GM23338 (cell line): ENCODE data around the gene PHOSPHO1. TPM values are rescaled to one million over a fixed set of nuclear protein-coding genes. Genes with fewer than 3 reads are reported as not detected.

Source experiments
- ATAC-seq: fragments of 200-7000 bp; cut with Tn5 transposase; 3 replicates; pipeline ENCODE4 v1.9.1; 2020
- DNase-seq: peaks from one replicate; pipeline ENCODE4 v3.0.0-alpha.2; 2015; ENCODE audit warnings: low spot score
- H2AFZ ChIP-seq: fragments of 200-600 bp; sonication (generic); 2 replicates; pipeline ENCODE4 v1.8.0; 2016; ENCODE audit warnings: antibody characterized with exemption, mild to moderate bottlenecking, moderate library complexity
- H3F3A ChIP-seq: fragments of 200-600 bp; sonication (generic); replicated peaks from 2 replicates; pipeline ENCODE4 v1.8.0; 2017; ENCODE audit warnings: antibody characterized with exemption, mixed run types, low read depth
- H3K27ac ChIP-seq: fragments of 200-600 bp; sonication (generic); 2 replicates; pipeline ENCODE4 v1.6.1; 2016; ENCODE audit warnings: low read depth
- H3K27me3 ChIP-seq: fragments of 200-600 bp; sonication (generic); 2 replicates; pipeline ENCODE4 v1.8.0; 2016; ENCODE audit warnings: mild to moderate bottlenecking, mixed run types, moderate library complexity; ENCODE audit not compliant: insufficient read depth
- H3K36me3 ChIP-seq: fragments of 200-600 bp; sonication (generic); 2 replicates; pipeline ENCODE4 v1.8.0; 2016; ENCODE audit warnings: mild to moderate bottlenecking; ENCODE audit not compliant: insufficient read depth
- H3K4me1 ChIP-seq: fragments of 200-600 bp; sonication (generic); 2 replicates; pipeline ENCODE4 v1.8.0; 2016; ENCODE audit warnings: mild to moderate bottlenecking, moderate library complexity; ENCODE audit not compliant: insufficient read depth
- H3K4me2 ChIP-seq: fragments of 200-600 bp; sonication (generic); 2 replicates; pipeline ENCODE4 v1.7.1; 2017; ENCODE audit warnings: mixed run types
- H3K4me3 ChIP-seq: fragments of 200-600 bp; sonication (generic); 2 replicates; pipeline ENCODE4 v1.6.1; 2016; ENCODE audit warnings: mixed run types
- H3K79me2 ChIP-seq: fragments of 200-600 bp; sonication (generic); replicated peaks from 2 replicates; pipeline ENCODE4 v1.8.0; 2017; ENCODE audit warnings: mild to moderate bottlenecking; ENCODE audit not compliant: insufficient read depth
- H3K9me2 ChIP-seq: fragments of 200-600 bp; sonication (generic); 2 replicates; pipeline ENCODE4 v1.8.0; 2017; ENCODE audit not compliant: insufficient read depth
- H4K20me1 ChIP-seq: fragments of 200-600 bp; sonication (generic); replicated peaks from 2 replicates; pipeline ENCODE4 v1.8.0; 2017; ENCODE audit warnings: mild to moderate bottlenecking; ENCODE audit not compliant: insufficient read depth
- H3K27ac Mint-ChIP-seq: 2 replicates; pipeline ENCODE4 v1.8.0; 2020; ENCODE audit warnings: inconsistent platforms, mild to moderate bottlenecking, moderate library complexity, mixed read lengths
- H3K27me3 Mint-ChIP-seq: 3 replicates; pipeline ENCODE4 v1.8.0; 2022; ENCODE audit warnings: low read depth, mild to moderate bottlenecking, moderate library complexity, mixed read lengths, inconsistent platforms; ENCODE audit not compliant: insufficient read depth, poor library complexity
- H3K36me3 Mint-ChIP-seq: 3 replicates; pipeline ENCODE4 v1.8.0; 2021; ENCODE audit warnings: low read depth, mild to moderate bottlenecking, inconsistent platforms, moderate library complexity, mixed read lengths
- H3K4me1 Mint-ChIP-seq: 3 replicates; pipeline ENCODE4 v1.8.0; 2020; ENCODE audit warnings: mild to moderate bottlenecking, inconsistent platforms, mixed read lengths
- H3K4me3 Mint-ChIP-seq: 3 replicates; pipeline ENCODE4 v1.8.0; 2021; ENCODE audit warnings: moderate library complexity, mild to moderate bottlenecking, inconsistent platforms, mixed read lengths
- H3K9me3 Mint-ChIP-seq: 3 replicates; pipeline ENCODE4 v1.8.0; 2020; ENCODE audit warnings: moderate library complexity, mild to moderate bottlenecking, inconsistent platforms, mixed read lengths
- EZH2 ChIP-seq: fragments of 200-600 bp; sonication (generic); IDR thresholded peaks from one replicate; pipeline ENCODE4 v1.8.0; 2017; ENCODE audit warnings: antibody characterized with exemption, mild to moderate bottlenecking, low read depth; ENCODE audit not compliant: unreplicated experiment
- JUNB ChIP-seq: IDR thresholded peaks from one replicate; pipeline ENCODE4 v1.6.1; 2016; ENCODE audit warnings: antibody characterized with exemption; ENCODE audit not compliant: unreplicated experiment
- NANOG ChIP-seq: IDR thresholded peaks from 2 replicates; pipeline ENCODE4 v1.6.1; 2016; ENCODE audit warnings: antibody characterized with exemption, borderline replicate concordance
- POLR2AphosphoS5 ChIP-seq: IDR thresholded peaks from 2 replicates; pipeline ENCODE4 v1.6.1; 2016; ENCODE audit warnings: antibody characterized with exemption, low read depth
- STAT1 ChIP-seq: IDR thresholded peaks from one replicate; pipeline ENCODE4 v1.6.1; 2016; ENCODE audit warnings: antibody characterized with exemption; ENCODE audit not compliant: unreplicated experiment
- ZNF114 ChIP-seq: fragments of 250-450 bp; sonication (Bioruptor Pico); IDR thresholded peaks from 2 replicates; pipeline ENCODE4 v1.5.0; 2020; ENCODE audit warnings: mild to moderate bottlenecking, moderate library complexity
- ZNF331 ChIP-seq: fragments of 250-450 bp; sonication (Bioruptor Pico); IDR thresholded peaks from 2 replicates; pipeline ENCODE4 v1.5.0; 2020; ENCODE audit warnings: low read depth, mild to moderate bottlenecking, moderate library complexity
- polyA plus RNA-seq: library from polyadenylated mRNA; unstranded; fragments of >200 nt; fragmentation: Nextera tagmentation; extraction: Ambion mirVana; gene quantifications from 2 replicates; pipeline ENCODE4 v1.2.1, GENCODE V29; 2016
- total RNA-seq: library from RNA; depleted of rRNA; stranded (reverse); fragments of >200 nt; shearing (Covaris generic); gene quantifications from 2 replicates; pipeline ENCODE4 v1.2.3, GENCODE V29; 2014
- TF ChIP-seq, protein P1 (sequence below): fragments of 250-450 bp; sonication (Bioruptor Pico); IDR thresholded peaks from 2 replicates; pipeline ENCODE4 v1.5.0; 2020; ENCODE audit warnings: mild to moderate bottlenecking, moderate library complexity
- TF ChIP-seq, protein P2 (sequence below), 2 experiments: fragments of 200-600 bp in 1 of 2; sonication (generic) in 1 of 2; conservative IDR thresholded peaks; 2 replicates each; pipeline versions ENCODE4 v1.5.1 to v1.6.1; 2016 to 2017; ENCODE audit warnings: antibody characterized with exemption in 2 of 2, low read depth in 2 of 2, mild to moderate bottlenecking in 2 of 2, moderate library complexity in 1 of 2

Gene PHOSPHO1
- total and polyA plus RNA-seq, 2 experiments from 2014 or later, result 0.71 to 2.2 TPM

DNA sequence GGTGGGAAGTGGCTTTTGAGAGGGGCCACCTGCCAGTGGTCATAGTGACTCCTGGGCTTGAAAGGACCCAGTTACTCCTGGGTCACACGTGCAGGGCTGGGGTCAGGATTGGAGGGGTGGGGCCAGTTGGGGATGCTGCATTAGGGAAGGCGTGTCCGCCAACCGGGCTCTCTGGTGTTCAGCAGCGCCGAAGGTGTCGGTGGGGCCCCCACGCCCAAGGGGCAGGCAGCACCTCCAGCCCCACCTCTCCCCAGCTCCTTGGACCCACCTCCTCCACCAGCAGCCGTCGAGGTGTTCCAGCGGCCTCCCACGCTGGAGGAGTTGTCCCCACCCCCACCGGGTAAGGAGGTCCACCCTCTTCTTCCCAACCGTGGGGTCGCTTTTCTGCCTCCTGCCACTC, 10.6 kb downstream of the PHOSPHO1 start (continued):
- TF ChIP-seq ZNF331 (CRISPR knock-in tag) (no peak), ZNF114 (CRISPR knock-in tag) (no peak), JUNB (no peak), EZH2 (no peak), NANOG (no peak), POLR2AphosphoS5 (no peak)
- TF ChIP-seq, protein P1, sequence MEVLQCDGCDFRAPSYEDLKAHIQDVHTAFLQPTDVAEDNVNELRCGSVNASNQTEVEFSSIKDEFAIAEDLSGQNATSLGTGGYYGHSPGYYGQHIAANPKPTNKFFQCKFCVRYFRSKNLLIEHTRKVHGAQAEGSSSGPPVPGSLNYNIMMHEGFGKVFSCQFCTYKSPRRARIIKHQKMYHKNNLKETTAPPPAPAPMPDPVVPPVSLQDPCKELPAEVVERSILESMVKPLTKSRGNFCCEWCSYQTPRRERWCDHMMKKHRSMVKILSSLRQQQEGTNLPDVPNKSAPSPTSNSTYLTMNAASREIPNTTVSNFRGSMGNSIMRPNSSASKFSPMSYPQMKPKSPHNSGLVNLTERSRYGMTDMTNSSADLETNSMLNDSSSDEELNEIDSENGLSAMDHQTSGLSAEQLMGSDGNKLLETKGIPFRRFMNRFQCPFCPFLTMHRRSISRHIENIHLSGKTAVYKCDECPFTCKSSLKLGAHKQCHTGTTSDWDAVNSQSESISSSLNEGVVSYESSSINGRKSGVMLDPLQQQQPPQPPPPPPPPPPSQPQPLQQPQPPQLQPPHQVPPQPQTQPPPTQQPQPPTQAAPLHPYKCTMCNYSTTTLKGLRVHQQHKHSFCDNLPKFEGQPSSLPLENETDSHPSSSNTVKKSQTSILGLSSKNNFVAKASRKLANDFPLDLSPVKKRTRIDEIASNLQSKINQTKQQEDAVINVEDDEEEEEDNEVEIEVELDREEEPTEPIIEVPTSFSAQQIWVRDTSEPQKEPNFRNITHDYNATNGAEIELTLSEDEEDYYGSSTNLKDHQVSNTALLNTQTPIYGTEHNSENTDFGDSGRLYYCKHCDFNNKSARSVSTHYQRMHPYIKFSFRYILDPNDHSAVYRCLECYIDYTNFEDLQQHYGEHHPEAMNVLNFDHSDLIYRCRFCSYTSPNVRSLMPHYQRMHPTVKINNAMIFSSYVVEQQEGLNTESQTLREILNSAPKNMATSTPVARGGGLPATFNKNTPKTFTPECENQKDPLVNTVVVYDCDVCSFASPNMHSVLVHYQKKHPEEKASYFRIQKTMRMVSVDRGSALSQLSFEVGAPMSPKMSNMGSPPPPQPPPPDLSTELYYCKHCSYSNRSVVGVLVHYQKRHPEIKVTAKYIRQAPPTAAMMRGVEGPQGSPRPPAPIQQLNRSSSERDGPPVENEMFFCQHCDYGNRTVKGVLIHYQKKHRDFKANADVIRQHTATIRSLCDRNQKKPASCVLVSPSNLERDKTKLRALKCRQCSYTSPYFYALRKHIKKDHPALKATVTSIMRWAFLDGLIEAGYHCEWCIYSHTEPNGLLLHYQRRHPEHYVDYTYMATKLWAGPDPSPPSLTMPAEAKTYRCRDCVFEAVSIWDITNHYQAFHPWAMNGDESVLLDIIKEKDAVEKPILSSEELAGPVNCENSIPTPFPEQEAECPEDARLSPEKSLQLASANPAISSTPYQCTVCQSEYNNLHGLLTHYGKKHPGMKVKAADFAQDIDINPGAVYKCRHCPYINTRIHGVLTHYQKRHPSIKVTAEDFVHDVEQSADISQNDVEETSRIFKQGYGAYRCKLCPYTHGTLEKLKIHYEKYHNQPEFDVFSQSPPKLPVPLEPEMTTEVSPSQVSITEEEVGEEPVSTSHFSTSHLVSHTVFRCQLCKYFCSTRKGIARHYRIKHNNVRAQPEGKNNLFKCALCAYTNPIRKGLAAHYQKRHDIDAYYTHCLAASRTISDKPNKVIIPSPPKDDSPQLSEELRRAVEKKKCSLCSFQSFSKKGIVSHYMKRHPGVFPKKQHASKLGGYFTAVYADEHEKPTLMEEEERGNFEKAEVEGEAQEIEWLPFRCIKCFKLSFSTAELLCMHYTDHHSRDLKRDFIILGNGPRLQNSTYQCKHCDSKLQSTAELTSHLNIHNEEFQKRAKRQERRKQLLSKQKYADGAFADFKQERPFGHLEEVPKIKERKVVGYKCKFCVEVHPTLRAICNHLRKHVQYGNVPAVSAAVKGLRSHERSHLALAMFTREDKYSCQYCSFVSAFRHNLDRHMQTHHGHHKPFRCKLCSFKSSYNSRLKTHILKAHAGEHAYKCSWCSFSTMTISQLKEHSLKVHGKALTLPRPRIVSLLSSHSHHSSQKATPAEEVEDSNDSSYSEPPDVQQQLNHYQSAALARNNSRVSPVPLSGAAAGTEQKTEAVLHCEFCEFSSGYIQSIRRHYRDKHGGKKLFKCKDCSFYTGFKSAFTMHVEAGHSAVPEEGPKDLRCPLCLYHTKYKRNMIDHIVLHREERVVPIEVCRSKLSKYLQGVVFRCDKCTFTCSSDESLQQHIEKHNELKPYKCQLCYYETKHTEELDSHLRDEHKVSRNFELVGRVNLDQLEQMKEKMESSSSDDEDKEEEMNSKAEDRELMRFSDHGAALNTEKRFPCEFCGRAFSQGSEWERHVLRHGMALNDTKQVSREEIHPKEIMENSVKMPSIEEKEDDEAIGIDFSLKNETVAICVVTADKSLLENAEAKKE, result no peak

DNA sequence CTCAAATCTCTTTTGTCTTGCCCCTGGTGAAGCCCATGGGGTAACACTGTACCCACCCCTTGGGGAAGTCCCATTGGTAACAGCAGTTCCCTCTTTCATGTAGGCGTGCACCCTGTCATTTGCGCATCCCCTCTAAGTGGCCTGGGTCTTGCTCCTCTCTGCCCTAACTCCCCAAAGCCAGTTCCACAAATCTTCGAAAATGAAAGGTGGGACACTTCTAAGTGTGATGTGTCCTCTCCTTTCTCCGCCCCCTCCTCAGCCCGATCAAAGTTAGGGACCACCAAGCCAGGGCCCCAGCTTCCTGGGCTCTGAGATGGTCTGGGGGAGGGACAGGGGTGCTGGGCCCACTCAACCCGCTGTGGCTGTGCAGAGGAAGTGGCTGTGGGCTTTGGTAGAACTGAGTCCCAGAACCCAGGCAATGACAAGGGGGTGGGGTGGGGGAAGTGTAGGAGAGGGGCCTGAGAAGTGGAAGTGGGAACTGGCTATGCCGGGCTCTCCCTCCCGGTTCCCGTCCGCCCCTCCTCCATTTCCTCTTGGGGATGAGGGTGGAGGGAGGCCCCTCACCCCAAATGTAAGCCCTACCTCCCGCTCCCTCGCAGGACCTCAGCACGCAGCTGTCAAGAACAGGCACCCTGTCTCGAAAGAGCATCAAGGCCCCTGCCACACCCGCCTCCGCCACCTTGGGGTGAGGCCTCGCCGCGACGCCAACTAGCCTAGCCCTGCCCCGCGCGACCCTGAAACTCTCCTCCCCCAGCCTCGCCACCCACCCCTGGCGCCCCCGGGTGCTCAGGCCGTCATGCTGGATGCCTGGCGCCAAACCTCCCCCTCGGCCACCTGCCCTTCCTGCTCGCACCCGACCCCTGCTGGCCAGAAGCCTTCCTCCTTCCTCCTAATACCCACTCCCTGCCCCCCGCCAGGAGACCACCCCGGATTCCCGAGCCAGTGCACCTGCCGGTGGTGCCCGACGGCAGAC, 11.4 kb downstream of the PHOSPHO1 start:
- Histone ChIP-seq H3F3A (0 out of 2 replicates have a peak, but pooled peaks cover 6% of the 10 kb centered on the region), H3K9me2 (no peaks in the 10 kb centered on the region), H4K20me1 (no peaks in the 10 kb centered on the region), H3K27me3 (peaks cover 22% of the 10 kb centered on the region), H3K27ac (no peak overlapping the region), H3K79me2 (no peaks in the 10 kb centered on the region), H3K4me1 (peaks cover 19% of the 10 kb centered on the region), H3K36me3 (no peaks in the 10 kb centered on the region; the same call in 1 of the 2 replicates), H3K4me2 (0 out of 2 replicates have a peak overlapping the region, but pooled peaks have one; percentile 32), H2AFZ (no peak overlapping the region), H3K4me3 (no peak overlapping the region)
- ATAC-seq (peak; percentile 7), DNase-seq (peak; percentile 64)
- Mint-ChIP-seq H3K4me1 (peaks cover 31% of the 10 kb centered on the region), H3K27ac (no peak overlapping the region), H3K4me3 (no peak overlapping the region; the same call in 2 of the 3 replicates), H3K9me3 (no peaks in the 10 kb centered on the region), H3K36me3 (peaks cover 4% of the 10 kb centered on the region; the same call in 1 of the 3 replicates), H3K27me3 (peaks cover 26% of the 10 kb centered on the region)
- TF ChIP-seq STAT1, result no peak
- TF ChIP-seq, protein P2, sequence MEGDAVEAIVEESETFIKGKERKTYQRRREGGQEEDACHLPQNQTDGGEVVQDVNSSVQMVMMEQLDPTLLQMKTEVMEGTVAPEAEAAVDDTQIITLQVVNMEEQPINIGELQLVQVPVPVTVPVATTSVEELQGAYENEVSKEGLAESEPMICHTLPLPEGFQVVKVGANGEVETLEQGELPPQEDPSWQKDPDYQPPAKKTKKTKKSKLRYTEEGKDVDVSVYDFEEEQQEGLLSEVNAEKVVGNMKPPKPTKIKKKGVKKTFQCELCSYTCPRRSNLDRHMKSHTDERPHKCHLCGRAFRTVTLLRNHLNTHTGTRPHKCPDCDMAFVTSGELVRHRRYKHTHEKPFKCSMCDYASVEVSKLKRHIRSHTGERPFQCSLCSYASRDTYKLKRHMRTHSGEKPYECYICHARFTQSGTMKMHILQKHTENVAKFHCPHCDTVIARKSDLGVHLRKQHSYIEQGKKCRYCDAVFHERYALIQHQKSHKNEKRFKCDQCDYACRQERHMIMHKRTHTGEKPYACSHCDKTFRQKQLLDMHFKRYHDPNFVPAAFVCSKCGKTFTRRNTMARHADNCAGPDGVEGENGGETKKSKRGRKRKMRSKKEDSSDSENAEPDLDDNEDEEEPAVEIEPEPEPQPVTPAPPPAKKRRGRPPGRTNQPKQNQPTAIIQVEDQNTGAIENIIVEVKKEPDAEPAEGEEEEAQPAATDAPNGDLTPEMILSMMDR (conservative IDR thresholded peaks at IDR 0.05; ENCODE audit: low read depth in 2 of 2), result peak; percentile 47 to 68
- no peak for TF ChIP-seq POLR2AphosphoS5
